NCI-H1417 (cell line): ENCODE measurements around the gene LYPD3.
"Not testable (repeated sequence)": the region's sequence is repeated elsewhere in the genome, so short reads cannot be mapped to it uniquely, and the experiment has no call there.

Experiments used
- DNase-seq, 3 experiments: peaks; one replicate each; lab custom pipeline; 2025; lab: John Stamatoyannopoulos, UW

LYPD3 gene

GRCh38 chr19:43461303-43461702 lies 4.1 kb downstream of the LYPD3 start:
- DNase-seq = no peak

- no peak for DNase-seq
Observed at GRCh38 chr19:43460362-43461016, 4.9 kb downstream of the LYPD3 start.

- no peak for DNase-seq
Observed at GRCh38 chr19:43457809-43458208, 7.6 kb downstream of the LYPD3 start.

GRCh38 chr19:43455321-43456113 lies 9.9 kb downstream of the LYPD3 start:
- peak in 2 of 3 experiments; percentile 29 to 72 for DNase-seq

GRCh38 chr19:43454031-43454430 lies 11.4 kb downstream of the LYPD3 start:
- DNase-seq = no peak

- no peak for DNase-seq
Observed at GRCh38 chr19:43452582-43452981, 12.8 kb downstream of the LYPD3 start.

- no peak for DNase-seq
Observed at GRCh38 chr19:43450545-43450997, 14.8 kb downstream of the LYPD3 start.

GRCh38 chr19:43447655-43448054 lies 17.8 kb downstream of the LYPD3 start:
- peak in 1 of 3 experiments; percentile 4 for DNase-seq

GRCh38 chr19:43446746-43447489 lies 18.5 kb downstream of the LYPD3 start:
- peak; percentile 40 to 84 (median 74) for DNase-seq

GRCh38 chr19:43445426-43445825 lies 20.0 kb downstream of the LYPD3 start:
- no peak for DNase-seq

- no peak for DNase-seq
Observed at GRCh38 chr19:43444531-43445287, 20.7 kb downstream of the LYPD3 start.

GRCh38 chr19:43444091-43444490 lies 21.3 kb downstream of the LYPD3 start:
- not testable (repeated sequence) for DNase-seq

- DNase-seq = no peak
Observed at GRCh38 chr19:43441716-43442115, 23.7 kb downstream of the LYPD3 start.

- no peak for DNase-seq
Observed at GRCh38 chr19:43439709-43440063, 25.7 kb downstream of the LYPD3 start.

GRCh38 chr19:43439032-43439708 lies 26.2 kb downstream of the LYPD3 start:
- DNase-seq = no peak

- no peak for DNase-seq
Observed at GRCh38 chr19:43438291-43439031, 26.9 kb downstream of the LYPD3 start.

GRCh38 chr19:43437712-43438111 lies 27.7 kb downstream of the LYPD3 start:
- no peak for DNase-seq

- DNase-seq = not testable (repeated sequence)
Observed at GRCh38 chr19:43437284-43437683, 28.1 kb downstream of the LYPD3 start.

- no peak for DNase-seq
Observed at GRCh38 chr19:43435775-43436174, 29.6 kb downstream of the LYPD3 start.

GRCh38 chr19:43433689-43434088 lies 31.7 kb downstream of the LYPD3 start:
- no peak for DNase-seq

- no peak for DNase-seq
Observed at GRCh38 chr19:43433358-43433673, 32.1 kb downstream of the LYPD3 start.
